ENCODE measurements around the gene RAB10.
A peak's percentile ranks its signal among the peaks of the same experiment; 100 is the strongest.

DNA sequence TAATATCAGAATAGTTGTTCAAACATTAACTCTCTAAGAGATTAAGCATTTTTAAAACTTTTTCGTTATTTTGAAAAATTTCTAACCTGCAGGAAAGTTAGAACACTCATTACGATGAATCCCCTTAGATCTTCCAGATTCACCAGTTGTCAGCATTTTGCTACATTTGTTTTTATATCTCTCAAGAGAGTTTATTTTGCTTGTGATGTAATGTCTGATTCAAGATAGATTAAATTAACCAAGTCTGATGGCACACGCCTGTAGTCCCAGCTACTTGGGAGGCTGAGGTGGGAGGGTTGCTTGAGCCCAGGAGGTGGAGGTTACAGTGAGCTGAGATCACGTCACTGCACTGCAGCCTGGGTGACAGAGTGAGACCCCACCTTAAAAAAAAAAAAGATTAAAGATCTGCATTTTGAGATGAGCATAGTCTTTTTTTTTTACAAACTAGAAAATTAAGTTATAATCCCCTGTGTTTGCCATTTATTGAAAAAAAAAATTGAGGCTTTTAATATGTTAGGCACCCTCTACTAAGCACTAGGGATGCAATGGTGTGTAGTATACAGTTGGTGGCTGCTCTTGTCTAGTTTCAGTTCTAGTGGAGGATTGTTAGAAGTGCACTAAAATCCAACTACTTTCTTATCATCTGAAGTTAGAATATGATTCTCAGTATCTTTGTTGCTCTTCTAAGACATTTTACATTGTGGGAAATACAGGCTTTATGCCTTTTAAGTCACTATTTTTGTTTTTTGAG, 20.9 kb downstream of the RAB10 start:
- TF ChIP-seq TCF4 (CRISPR knock-in tag; IDR thresholded peaks at IDR 0.05; ENCODE audit: borderline replicate concordance) (no peak), ZNF8 (CRISPR knock-in tag; IDR thresholded peaks at IDR 0.05) (no peak), ARNTL (CRISPR knock-in tag; IDR thresholded peaks at IDR 0.05; ENCODE audit: borderline replicate concordance, low read depth) (no peak), SNAI2 (CRISPR knock-in tag; IDR thresholded peaks at IDR 0.05) (no peak), RARB (CRISPR knock-in tag; IDR thresholded peaks at IDR 0.05) (no peak), GLIS3 (CRISPR knock-in tag; IDR thresholded peaks at IDR 0.05) (no peak), OSR1 (CRISPR knock-in tag; IDR thresholded peaks at IDR 0.05) (no peak), BACH2 (CRISPR knock-in tag; IDR thresholded peaks at IDR 0.05; ENCODE audit: borderline replicate concordance) (no peak), ZFP30 (CRISPR knock-in tag; IDR thresholded peaks at IDR 0.05) (no peak), ZFP3 (CRISPR knock-in tag; IDR thresholded peaks at IDR 0.05) (no peak)
- TF ChIP-seq, protein P1, sequence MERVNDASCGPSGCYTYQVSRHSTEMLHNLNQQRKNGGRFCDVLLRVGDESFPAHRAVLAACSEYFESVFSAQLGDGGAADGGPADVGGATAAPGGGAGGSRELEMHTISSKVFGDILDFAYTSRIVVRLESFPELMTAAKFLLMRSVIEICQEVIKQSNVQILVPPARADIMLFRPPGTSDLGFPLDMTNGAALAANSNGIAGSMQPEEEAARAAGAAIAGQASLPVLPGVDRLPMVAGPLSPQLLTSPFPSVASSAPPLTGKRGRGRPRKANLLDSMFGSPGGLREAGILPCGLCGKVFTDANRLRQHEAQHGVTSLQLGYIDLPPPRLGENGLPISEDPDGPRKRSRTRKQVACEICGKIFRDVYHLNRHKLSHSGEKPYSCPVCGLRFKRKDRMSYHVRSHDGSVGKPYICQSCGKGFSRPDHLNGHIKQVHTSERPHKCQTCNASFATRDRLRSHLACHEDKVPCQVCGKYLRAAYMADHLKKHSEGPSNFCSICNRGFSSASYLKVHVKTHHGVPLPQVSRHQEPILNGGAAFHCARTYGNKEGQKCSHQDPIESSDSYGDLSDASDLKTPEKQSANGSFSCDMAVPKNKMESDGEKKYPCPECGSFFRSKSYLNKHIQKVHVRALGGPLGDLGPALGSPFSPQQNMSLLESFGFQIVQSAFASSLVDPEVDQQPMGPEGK (CRISPR knock-in tag; IDR thresholded peaks at IDR 0.05; ENCODE audit: borderline replicate concordance), result no peak
- TF ChIP-seq, protein P2, sequence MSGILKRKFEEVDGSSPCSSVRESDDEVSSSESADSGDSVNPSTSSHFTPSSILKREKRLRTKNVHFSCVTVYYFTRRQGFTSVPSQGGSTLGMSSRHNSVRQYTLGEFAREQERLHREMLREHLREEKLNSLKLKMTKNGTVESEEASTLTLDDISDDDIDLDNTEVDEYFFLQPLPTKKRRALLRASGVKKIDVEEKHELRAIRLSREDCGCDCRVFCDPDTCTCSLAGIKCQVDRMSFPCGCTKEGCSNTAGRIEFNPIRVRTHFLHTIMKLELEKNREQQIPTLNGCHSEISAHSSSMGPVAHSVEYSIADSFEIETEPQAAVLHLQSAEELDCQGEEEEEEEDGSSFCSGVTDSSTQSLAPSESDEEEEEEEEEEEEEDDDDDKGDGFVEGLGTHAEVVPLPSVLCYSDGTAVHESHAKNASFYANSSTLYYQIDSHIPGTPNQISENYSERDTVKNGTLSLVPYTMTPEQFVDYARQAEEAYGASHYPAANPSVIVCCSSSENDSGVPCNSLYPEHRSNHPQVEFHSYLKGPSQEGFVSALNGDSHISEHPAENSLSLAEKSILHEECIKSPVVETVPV (CRISPR knock-in tag; IDR thresholded peaks at IDR 0.05), result no peak
- TF ChIP-seq, protein P3, sequence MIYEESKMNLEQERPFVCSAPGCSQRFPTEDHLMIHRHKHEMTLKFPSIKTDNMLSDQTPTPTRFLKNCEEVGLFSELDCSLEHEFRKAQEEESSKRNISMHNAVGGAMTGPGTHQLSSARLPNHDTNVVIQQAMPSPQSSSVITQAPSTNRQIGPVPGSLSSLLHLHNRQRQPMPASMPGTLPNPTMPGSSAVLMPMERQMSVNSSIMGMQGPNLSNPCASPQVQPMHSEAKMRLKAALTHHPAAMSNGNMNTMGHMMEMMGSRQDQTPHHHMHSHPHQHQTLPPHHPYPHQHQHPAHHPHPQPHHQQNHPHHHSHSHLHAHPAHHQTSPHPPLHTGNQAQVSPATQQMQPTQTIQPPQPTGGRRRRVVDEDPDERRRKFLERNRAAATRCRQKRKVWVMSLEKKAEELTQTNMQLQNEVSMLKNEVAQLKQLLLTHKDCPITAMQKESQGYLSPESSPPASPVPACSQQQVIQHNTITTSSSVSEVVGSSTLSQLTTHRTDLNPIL (CRISPR knock-in tag; IDR thresholded peaks at IDR 0.05; ENCODE audit: low read depth), result 0 out of 2 replicates have a peak, but pooled peaks have one; percentile 27

All from SK-N-SH treated with all-trans-retinoic acid at 6 μM for 48 hours (cell line).